ENCODE data around the gene ZNF487.
"Not testable (repeated sequence)": the region's sequence is repeated elsewhere in the genome, so short reads cannot be mapped to it uniquely, and the experiment has no call there.

ZNF487 gene

GRCh38 chr10:43407148-43407575 is 29.7 kb upstream of the ZNF487 start:
- DNase-seq = peak; percentile 60

DNA sequence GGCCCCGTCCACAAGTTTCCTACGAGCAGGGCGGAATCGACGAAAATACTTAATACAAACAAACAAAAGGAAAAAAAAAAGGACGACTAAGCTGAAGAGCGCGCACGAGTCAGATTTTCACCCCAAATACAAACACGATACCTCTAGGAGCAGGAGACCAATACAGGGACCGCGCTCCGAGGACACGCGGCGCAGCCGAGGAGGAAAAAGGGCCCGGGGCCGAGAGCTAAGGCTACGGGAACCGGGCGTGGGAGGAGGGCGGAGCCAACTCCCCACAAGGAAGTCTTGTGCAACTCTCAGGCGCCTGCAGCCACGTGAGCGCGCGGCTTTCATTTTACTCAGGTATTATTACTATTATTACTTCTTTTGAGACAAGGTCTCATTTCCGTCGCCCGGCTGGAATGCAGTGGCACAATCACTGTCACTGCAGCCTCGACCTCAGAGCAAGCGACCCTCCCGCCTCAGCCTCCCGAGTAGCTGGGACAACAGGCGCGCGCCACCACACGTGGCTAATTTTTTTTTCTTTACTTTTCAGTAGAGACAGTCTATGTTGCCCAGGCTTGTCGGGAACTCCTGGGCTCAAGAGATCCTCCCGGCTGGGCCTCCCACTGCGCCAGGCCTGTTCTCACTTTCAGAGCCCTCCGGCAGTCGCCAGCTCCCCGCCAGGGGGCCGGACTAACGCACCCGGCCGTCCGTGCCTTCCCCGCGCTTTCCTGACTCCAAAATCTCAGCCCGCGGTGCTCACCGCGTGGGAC is 29.2 kb upstream of the ZNF487 start:
- peak; percentile 93 for DNase-seq

DNA sequence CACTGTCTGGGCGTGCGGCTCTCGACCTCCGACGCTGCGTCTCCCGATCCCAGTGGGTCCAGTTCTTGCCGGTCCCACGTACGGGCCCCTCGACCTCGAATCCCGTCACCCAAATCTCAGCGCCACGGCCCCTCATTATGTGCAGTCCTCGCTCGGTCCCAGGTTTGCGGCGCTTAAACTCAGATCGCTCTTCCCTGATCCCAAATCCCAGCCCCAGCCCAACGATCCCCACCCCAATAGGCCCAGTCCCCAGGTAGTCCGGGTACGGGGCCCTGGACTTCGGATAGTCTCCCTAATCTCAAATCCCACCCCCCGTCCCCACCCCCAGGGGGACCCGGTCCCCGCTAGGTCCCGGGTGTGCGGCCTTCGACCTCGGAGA is 28.6 kb upstream of the ZNF487 start:
- peak; percentile 36 for DNase-seq

GRCh38 chr10:43408710-43409384 is 28.1 kb upstream of the ZNF487 start, which contains the start of gene HNRNPF:
Gene HNRNPF (minus strand): TSS chr10:43409186. CDS start chr10:43387884, 21,302 bp downstream.
- DNase-seq = peak; percentile 93

DNA sequence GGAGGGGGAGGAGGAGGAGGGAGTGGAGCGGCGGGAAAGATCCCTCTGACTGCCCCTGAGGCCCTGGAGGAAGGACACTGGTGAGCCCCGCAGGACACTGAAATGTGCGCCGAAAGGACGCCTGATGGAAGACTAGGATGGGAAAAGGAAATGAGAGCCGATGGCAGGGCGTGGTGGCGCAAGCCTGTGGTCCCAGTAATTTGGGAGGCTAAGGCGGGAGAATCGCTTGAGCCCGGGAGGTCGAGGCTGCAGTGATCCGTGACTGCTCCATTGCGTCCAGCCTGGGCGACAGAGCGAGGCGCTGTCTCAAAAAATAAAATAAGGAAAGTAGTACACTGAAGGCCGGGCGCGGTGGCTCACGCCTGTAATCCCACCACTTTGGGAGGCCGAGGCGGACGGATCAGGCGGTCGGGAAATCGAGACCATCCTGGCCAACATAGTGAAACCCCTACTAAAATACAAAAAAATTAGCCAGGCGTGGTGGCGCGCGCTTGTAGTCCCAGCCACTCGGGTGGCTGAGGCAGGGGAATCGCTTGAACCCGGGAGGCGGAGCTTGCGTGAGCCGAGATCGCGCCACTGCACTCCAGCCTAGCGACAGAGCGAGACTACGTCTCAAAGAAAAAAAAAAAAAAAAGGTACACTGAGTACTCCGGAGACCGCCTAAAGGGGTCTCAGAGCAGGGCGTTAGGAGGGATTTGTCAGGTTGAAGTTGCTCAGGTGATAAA is 27.4 kb upstream of the ZNF487 start:
- peak; percentile 75 for DNase-seq

DNA sequence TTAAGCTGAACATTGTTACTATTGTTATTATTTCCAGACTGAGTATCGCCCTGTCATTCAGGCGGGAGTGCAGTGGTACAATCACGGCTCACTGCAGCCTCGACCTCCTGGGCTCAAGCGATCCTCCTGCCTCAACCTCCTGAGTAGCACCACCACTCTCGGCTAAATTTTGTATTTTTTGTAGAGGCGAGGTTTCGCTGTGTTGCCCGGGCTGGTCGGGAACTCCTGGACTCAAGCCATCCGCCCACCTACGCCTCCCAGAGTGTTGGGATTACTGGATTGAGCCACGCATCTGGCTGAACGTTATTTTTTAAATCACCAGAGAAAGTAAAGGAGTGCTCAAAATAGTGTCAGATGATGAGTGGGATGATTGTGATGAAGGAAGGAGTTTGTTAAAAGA is 26.6 kb upstream of the ZNF487 start:
- no peak for DNase-seq

GRCh38 chr10:43411536-43411935 is 25.4 kb upstream of the ZNF487 start:
- DNase-seq = no peak

DNA sequence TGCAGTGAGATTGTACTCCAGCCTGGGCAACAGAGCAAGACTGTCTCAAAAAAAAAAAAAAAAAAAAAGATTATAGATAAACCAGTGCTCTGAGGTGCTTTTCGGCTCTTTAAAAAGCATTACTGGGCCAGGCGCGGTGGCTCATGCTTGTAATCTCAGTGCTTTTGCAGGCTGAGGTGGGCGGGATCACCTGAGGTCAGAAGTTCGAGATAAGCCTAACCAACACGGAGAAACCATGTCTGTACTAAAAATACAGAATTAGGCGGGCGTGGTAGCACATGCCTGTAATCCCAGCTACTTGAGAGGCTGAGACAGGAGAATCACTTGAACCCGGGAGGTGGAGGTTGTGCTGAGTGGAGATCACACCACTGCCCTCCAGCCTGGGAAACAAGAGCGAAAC is 21.4 kb upstream of the ZNF487 start:
- no peak for DNase-seq

DNA sequence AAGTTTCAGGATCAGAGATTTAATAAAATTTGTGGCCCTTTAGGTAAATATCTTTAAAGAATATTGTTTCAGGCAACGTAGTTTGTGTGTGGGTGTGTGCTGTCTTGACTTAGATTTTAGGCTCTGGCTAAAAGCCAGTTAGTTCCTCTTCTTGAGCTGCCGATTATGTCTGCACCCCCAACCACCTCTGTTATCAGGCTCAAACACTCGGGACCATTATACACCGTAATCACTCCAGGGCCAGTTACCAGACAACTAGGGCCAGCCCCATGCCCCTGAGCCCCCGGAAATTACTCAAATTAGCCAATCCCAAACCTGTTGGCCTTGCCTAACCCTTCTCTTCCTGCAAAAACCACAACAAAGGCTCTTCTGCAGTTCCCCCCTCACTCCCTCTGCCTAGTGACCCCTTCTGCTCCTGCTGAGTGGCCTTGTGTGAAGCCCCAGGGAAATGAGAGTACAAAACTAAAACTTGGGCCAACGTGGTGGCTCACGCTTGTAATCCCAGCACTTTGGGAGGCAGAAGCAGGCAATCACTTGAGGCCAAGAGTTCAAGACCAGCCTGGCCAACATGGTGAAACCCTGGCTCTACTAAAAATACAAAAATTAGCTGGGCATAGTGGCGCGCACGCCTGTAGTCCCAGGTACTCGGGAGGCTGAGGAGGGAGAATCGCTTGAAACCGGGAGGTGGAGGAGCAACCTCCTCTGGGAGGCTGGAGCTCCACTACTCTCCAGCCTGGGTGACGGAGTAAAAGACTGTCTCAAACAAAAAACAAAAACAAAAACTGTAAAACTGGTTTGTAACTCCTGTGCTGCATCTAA is 18.8 kb upstream of the ZNF487 start:
- DNase-seq = peak; percentile 19

DNA sequence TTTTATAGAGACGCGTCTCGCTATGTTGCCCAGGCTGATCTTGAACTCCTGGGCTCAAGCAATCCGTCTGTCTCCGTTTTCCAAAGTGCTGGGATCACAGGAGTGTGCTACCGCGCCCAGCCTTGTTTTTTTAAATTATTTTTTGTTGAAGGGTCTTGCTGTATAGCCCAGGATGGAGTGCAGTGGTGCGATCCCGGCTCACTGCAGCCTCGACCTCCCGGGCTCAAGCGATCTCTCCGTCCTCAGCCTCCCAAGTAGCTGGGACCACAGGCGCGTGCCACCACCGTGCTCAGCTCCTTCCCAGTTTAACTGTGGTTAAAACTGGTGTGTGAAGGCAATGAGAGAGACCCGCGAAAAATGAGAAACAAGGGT is 16.9 kb upstream of the ZNF487 start:
- DNase-seq = no peak

DNA sequence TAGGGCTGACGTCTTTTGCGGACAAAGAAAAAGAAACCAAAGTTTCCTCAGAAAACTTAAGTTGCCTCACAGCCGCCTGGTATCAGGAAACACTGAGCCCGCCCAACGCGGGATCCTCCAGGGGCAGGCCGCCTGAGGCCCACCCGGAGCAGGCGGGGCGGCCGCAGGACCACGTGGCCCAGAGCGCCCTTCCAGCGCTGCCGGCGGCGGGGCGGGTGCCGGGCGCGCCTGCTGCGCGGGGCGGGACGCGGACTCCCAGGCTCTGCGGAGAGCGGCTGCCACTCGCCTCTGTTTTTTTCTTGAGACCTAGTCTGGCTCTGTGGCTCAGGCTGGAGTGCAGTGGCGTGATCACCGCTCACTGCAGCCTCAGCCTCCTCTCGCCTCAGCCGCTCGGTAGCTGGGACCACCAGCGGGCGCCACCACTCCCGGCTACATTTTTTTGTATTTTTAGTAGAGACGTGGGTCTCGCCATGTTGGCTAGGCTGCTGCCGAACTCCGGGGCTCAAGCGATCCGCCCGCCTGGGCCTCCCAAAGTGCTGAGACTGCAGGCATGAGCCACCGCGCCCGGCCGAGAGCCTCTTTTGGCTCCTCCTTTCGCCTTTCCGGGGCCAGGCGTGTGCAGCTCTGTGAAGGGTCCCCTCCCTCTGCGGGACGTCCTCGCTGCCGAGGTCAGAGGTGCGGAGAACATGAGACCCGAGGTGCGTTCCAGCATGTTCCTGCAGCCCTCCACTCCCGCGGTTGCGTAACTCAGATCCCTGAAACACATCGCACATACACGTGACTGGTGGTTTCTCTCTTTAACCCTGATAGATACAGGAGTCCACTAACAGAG is 16.3 kb upstream of the ZNF487 start:
- peak; percentile 80 for DNase-seq

GRCh38 chr10:43421201-43421507 is 15.8 kb upstream of the ZNF487 start:
- DNase-seq = no peak

GRCh38 chr10:43421519-43421918 is 15.4 kb upstream of the ZNF487 start:
- DNase-seq = no peak

DNA sequence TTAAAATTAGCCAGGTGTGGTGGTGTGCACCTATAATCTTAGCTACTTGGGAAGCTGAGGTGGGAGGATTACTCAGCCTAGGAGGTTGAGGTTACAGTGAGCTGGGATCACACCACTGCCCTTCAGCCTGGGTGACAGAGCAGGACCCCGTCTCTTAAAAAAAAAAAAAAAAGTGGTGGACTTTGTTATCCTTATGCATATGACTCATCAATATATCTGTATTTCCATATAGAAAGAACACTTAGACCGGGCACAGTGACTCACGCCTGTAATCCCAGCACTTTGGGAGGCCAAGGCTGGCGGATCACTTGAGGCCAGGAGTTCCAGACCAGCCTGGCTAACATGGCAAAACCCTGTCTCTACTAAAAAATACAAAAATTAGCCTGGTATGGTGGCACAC is 15.0 kb upstream of the ZNF487 start:
- DNase-seq = not testable (repeated sequence)

DNA sequence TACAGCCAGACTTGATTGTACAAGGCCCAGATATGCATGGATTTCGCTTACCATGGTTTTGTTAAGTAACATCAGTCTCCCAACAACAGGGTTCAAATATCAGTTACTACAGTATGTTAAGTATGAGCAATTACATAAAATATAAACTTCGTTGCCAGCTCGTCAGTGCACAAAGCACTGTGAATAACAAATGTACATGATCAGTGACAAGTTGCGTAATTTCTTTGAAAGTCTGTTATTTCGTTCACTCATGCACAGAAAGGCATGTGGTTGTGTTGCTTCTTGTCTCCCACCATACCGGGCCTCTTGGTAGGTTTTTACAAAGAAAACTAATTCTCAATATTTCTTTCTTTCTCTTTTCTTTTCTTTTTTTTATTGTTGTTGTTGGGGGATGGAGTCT is 12.5 kb upstream of the ZNF487 start:
- DNase-seq = no peak

GRCh38 chr10:43426476-43426875 is 10.4 kb upstream of the ZNF487 start:
- not testable (repeated sequence) for DNase-seq

DNA sequence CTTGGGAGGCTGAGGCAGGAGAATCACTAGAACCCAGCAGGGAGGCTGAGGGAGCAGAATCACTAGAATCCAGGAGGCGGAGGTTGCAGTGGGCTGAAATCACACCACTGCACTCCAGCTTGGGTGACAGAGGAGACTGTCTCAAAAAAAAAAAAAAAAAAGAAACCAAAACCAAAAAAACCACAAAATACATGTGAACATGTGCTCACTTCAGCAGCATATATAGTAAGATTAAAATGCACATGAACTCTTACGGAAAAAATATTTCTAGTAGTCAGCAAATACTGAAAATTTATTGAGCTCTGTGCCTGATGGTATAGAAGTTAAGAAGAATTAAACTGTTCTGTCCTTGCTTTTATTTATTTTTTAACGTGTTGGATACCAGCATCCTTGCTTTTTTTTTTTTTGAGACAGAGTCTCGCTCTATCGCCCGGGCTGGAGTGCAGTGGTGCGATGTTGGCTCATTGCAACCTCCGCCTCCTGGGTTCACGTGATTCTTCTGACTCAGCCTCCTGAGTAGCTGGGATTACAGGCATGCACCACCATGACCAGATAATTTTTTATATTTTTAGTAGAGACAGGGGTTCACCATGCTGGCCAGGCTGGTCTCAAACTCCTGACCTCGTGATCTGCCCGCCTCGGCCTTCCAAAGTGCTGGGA is 9.6 kb upstream of the ZNF487 start:
- peak; percentile 60 for DNase-seq

- no peak for DNase-seq
These were observed 5.8 kb upstream of the ZNF487 start for GRCh38 chr10:43430926-43431663.

DNA sequence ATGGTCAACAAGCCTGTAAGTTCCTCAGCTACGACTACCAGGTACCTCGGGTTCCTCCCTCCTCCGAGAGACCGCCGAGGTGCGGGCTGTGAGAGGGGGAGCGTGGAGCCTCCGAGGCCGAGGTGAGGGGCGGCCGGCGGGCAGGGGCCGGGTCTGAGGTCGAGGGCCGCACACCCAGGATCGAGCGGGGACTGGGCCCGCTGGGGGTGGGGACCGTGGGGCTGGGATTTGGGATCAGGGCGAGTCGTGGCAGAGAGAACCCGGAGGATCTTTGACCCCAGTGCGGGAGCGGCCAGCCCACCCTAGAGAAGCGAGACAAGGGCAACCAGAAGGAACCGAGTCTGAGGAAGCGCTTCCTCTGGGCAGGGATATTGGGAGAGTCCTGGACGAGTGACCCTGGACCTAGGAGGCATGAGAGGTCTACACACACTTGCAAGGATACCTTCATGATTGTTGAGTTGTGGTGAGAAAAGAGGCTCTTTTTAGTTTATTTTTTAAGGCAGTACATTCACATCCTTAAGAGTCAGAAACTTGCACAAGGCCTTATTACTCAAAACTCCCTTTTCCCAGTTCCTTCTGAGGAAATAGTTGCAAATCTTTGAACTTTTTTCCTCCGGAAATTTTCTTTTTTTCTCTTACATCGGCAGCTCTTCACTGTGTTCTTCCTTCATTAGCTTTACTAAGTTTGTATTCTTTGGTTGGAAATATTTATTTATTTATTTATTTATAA is 395 bp downstream of the ZNF487 start:
- DNase-seq = no peak

GRCh38 chr10:43440463-43441134 is 3.7 kb downstream of the ZNF487 start:
- no peak for DNase-seq
